GM21619 (cell line): ENCODE measurements around the gene GNAT1.

Experiments used
- ATAC-seq: cut with Tn5 transposase; IDR thresholded peaks from one replicate; pipeline ENCODE4 v1.9.1; 2021; ENCODE audit not compliant: unreplicated experiment

Gene GNAT1

GRCh38 chr3:50174947-50175524 is 16.4 kb upstream of the GNAT1 start:
- no peak for ATAC-seq

GRCh38 chr3:50177346-50177745 is 14.1 kb upstream of the GNAT1 start:
- no peak for ATAC-seq

- ATAC-seq = no peak
Observed at GRCh38 chr3:50179710-50180109, 11.7 kb upstream of the GNAT1 start.

- no peak for ATAC-seq
Observed at GRCh38 chr3:50181985-50182384, 9.4 kb upstream of the GNAT1 start.

GRCh38 chr3:50182533-50183099 is 8.8 kb upstream of the GNAT1 start:
- no peak for ATAC-seq

- no peak for ATAC-seq
Observed at GRCh38 chr3:50183755-50184154, 7.7 kb upstream of the GNAT1 start.

GRCh38 chr3:50184242-50184978 is 7.0 kb upstream of the GNAT1 start:
- ATAC-seq = no peak

GRCh38 chr3:50185230-50185629 is 6.2 kb upstream of the GNAT1 start:
- ATAC-seq = no peak

GRCh38 chr3:50186096-50186495 is 5.3 kb upstream of the GNAT1 start:
- ATAC-seq = no peak

GRCh38 chr3:50187750-50188149 is 3.7 kb upstream of the GNAT1 start:
- no peak for ATAC-seq

GRCh38 chr3:50189274-50189673 is 2.1 kb upstream of the GNAT1 start:
- ATAC-seq = no peak

GRCh38 chr3:50189989-50190388 is 1.4 kb upstream of the GNAT1 start:
- ATAC-seq = no peak

GRCh38 chr3:50192124-50192523 is 714 bp downstream of the GNAT1 start:
- ATAC-seq = no peak

- no peak for ATAC-seq
Observed at GRCh38 chr3:50192689-50193141, 1.3 kb downstream of the GNAT1 start.

GRCh38 chr3:50193286-50193685 is 1.9 kb downstream of the GNAT1 start:
- ATAC-seq = no peak

- ATAC-seq = no peak
Observed at GRCh38 chr3:50193746-50194127, 2.3 kb downstream of the GNAT1 start.

- no peak for ATAC-seq
Observed at GRCh38 chr3:50194128-50194902, 2.9 kb downstream of the GNAT1 start.

- no peak for ATAC-seq
Observed at GRCh38 chr3:50194903-50195500, 3.6 kb downstream of the GNAT1 start.

- no peak for ATAC-seq
Observed at GRCh38 chr3:50195501-50196252, 4.3 kb downstream of the GNAT1 start.

- no peak for ATAC-seq
Observed at GRCh38 chr3:50196253-50196801, 4.9 kb downstream of the GNAT1 start.
